Measurements from ENCODE around the gene RPS17.
"Not testable (repeated sequence)": the region's sequence is repeated elsewhere in the genome, so short reads cannot be mapped to it uniquely, and the experiment has no call there.

The RPS17 gene

GRCh38 chr15:82531496-82532382 is 8.5 kb downstream of the RPS17 start:
- TF ChIP-seq CTCF (IDR thresholded peaks at IDR 0.05; ENCODE audit: extremely low read depth, insufficient read depth, missing control alignments): no peak
- DNase-seq (ENCODE audit: low spot score): no peak
- in situ Hi-C loops (cut with MboI; ENCODE audit: low pct_unique_long_range_greater_than_20kb, low sequenced_read_pairs, unreplicated experiment): loop anchor here (10.0 to 25.0 kb wide), 3 partner anchors 269 to 473 kb away; partner anchors contain the start of genes EFL1 and SAXO2

GRCh38 chr15:82530606-82531379 is 9.5 kb downstream of the RPS17 start:
- peak; percentile 71 for DNase-seq (ENCODE audit: low spot score)
- TF ChIP-seq CTCF (IDR thresholded peaks at IDR 0.05; ENCODE audit: extremely low read depth, insufficient read depth, missing control alignments): peak; percentile 83

GRCh38 chr15:82530006-82530405 is 10.3 kb downstream of the RPS17 start:
- no peak for DNase-seq (ENCODE audit: low spot score)
- TF ChIP-seq CTCF (IDR thresholded peaks at IDR 0.05; ENCODE audit: extremely low read depth, insufficient read depth, missing control alignments): no peak
- in situ Hi-C loops (cut with MboI; ENCODE audit: low pct_unique_long_range_greater_than_20kb, low sequenced_read_pairs, unreplicated experiment): loop anchor here (10.0 to 25.0 kb wide), 3 partner anchors 268 to 475 kb away; partner anchors contain the start of genes EFL1 and SAXO2

More at GRCh38 chr15:82530606-82531379, 9.5 kb downstream of the RPS17 start:
- in situ Hi-C loops (cut with MboI; ENCODE audit: low pct_unique_long_range_greater_than_20kb, low sequenced_read_pairs, unreplicated experiment): loop anchor here (10.0 to 25.0 kb wide), 3 partner anchors 268 to 474 kb away; partner anchors contain the start of genes EFL1 and SAXO2

GRCh38 chr15:82513587-82513986 is 26.7 kb downstream of the RPS17 start:
- DNase-seq (ENCODE audit: low spot score); in situ Hi-C loops (cut with MboI; ENCODE audit: low pct_unique_long_range_greater_than_20kb, low sequenced_read_pairs, unreplicated experiment): not testable (repeated sequence)

GRCh38 chr15:82507693-82508092 is 32.6 kb downstream of the RPS17 start:
- in situ Hi-C loops (cut with MboI; ENCODE audit: low pct_unique_long_range_greater_than_20kb, low sequenced_read_pairs, unreplicated experiment): not testable (repeated sequence)
- DNase-seq (ENCODE audit: low spot score): peak; percentile 1

- DNase-seq (ENCODE audit: low spot score); in situ Hi-C loops (cut with MboI; ENCODE audit: low pct_unique_long_range_greater_than_20kb, low sequenced_read_pairs, unreplicated experiment): not testable (repeated sequence)
Measured at GRCh38 chr15:82507087-82507486, 33.2 kb downstream of the RPS17 start.

GRCh38 chr15:82505842-82506241 is 34.4 kb downstream of the RPS17 start:
- in situ Hi-C loops (cut with MboI; ENCODE audit: low pct_unique_long_range_greater_than_20kb, low sequenced_read_pairs, unreplicated experiment); DNase-seq (ENCODE audit: low spot score): not testable (repeated sequence)

GRCh38 chr15:82504074-82504473 is 36.2 kb downstream of the RPS17 start:
- DNase-seq (ENCODE audit: low spot score); in situ Hi-C loops (cut with MboI; ENCODE audit: low pct_unique_long_range_greater_than_20kb, low sequenced_read_pairs, unreplicated experiment): not testable (repeated sequence)

GRCh38 chr15:82502700-82503339 is 37.4 kb downstream of the RPS17 start:
- DNase-seq (ENCODE audit: low spot score); in situ Hi-C loops (cut with MboI; ENCODE audit: low pct_unique_long_range_greater_than_20kb, low sequenced_read_pairs, unreplicated experiment): not testable (repeated sequence)
- peak; percentile 37 for TF ChIP-seq CTCF (IDR thresholded peaks at IDR 0.05; ENCODE audit: extremely low read depth, insufficient read depth, missing control alignments)

GRCh38 chr15:82500772-82501171 is 39.5 kb downstream of the RPS17 start:
- in situ Hi-C loops (cut with MboI; ENCODE audit: low pct_unique_long_range_greater_than_20kb, low sequenced_read_pairs, unreplicated experiment); DNase-seq (ENCODE audit: low spot score): not testable (repeated sequence)

- in situ Hi-C loops (cut with MboI; ENCODE audit: low pct_unique_long_range_greater_than_20kb, low sequenced_read_pairs, unreplicated experiment); DNase-seq (ENCODE audit: low spot score): not testable (repeated sequence)
Measured at GRCh38 chr15:82497978-82498377, 42.3 kb downstream of the RPS17 start.

GRCh38 chr15:82488250-82488649 is 52.0 kb downstream of the RPS17 start:
- DNase-seq (ENCODE audit: low spot score); in situ Hi-C loops (cut with MboI; ENCODE audit: low pct_unique_long_range_greater_than_20kb, low sequenced_read_pairs, unreplicated experiment): not testable (repeated sequence)

All from GM13977 (cell line).